Fibroblast of the aortic adventitia (primary cell): Measurements from ENCODE around the gene HSD11B2. TPM values are rescaled to one million over a fixed set of nuclear protein-coding genes. Genes with fewer than 3 reads are reported as not detected.

ENCODE experiments used
- DNase-seq: peaks from one replicate; pipeline ENCODE4 v3.0.0-alpha.2; 2010; ENCODE audit warnings: low read depth
- H3K4me3 ChIP-seq: 2 replicates; pipeline ENCODE4 v1.5.1; 2011; ENCODE audit warnings: low read depth, mild to moderate bottlenecking, control low read depth, low read length, moderate library complexity
- total RNA-seq: library from RNA; depleted of rRNA; stranded (reverse); fragments of >200 nt; gene quantifications from 2 replicates; pipeline ENCODE4 v1.2.3, GENCODE V29; 2012; ENCODE audit warnings: low replicate concordance
- TF ChIP-seq, protein P1 (sequence below): IDR thresholded peaks from 2 replicates; pipeline ENCODE4 v1.5.1; 2011; ENCODE audit warnings: mild to moderate bottlenecking, low read length, control low read depth, inconsistent platforms; ENCODE audit not compliant: insufficient read depth

The HSD11B2 gene
- total RNA-seq, 1 donor, result not detected

DNA sequence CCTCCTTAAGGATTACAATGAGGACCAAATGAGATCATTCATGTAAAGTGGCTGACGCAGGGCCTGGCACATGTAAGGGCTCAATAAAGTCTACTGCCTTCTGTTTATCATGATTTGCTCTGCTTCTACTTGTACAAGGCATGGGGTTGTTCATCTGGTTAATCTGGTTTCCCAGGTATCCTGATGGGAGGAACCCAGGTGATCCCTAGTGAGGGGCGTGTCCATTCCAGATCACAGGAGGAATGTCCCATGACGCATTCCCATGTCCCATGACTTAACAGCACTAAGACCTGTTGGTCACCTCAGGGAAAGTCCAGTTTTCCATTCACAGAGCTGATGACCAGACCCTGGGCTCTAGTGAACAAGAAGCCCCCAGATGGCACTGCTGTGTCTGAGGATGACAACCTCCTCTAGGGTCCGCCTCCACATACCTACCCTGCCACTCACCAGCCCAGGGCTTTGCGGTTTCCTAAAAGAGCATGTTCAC, 26.1 kb upstream of the HSD11B2 start:
- TF ChIP-seq, protein P1, sequence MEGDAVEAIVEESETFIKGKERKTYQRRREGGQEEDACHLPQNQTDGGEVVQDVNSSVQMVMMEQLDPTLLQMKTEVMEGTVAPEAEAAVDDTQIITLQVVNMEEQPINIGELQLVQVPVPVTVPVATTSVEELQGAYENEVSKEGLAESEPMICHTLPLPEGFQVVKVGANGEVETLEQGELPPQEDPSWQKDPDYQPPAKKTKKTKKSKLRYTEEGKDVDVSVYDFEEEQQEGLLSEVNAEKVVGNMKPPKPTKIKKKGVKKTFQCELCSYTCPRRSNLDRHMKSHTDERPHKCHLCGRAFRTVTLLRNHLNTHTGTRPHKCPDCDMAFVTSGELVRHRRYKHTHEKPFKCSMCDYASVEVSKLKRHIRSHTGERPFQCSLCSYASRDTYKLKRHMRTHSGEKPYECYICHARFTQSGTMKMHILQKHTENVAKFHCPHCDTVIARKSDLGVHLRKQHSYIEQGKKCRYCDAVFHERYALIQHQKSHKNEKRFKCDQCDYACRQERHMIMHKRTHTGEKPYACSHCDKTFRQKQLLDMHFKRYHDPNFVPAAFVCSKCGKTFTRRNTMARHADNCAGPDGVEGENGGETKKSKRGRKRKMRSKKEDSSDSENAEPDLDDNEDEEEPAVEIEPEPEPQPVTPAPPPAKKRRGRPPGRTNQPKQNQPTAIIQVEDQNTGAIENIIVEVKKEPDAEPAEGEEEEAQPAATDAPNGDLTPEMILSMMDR, result no peak
- no peak for DNase-seq
- H3K4me3 ChIP-seq, result no peak overlapping the region

DNA sequence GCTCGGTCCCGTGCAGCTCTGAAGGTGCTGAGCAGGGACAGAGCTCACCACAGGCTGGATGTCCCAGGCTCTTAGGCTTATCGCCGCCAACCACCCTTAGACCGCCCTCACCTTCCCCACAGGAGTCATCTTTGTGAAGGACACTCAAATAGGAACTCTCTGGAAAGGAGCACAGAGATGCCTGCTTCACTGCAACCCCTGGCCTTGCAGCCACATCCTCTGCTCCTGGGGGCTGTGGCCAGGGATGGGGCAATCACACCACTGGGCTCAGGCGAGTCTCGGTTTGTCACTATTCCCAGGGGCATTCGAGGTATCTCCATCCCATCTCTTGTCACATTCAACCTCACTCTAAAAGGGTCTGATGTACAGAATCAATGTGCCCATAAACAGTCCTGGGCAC, 25.6 kb upstream of the HSD11B2 start:
- DNase-seq, result no peak
- TF ChIP-seq, protein P1, result no peak
- no peak overlapping the region for H3K4me3 ChIP-seq

DNA sequence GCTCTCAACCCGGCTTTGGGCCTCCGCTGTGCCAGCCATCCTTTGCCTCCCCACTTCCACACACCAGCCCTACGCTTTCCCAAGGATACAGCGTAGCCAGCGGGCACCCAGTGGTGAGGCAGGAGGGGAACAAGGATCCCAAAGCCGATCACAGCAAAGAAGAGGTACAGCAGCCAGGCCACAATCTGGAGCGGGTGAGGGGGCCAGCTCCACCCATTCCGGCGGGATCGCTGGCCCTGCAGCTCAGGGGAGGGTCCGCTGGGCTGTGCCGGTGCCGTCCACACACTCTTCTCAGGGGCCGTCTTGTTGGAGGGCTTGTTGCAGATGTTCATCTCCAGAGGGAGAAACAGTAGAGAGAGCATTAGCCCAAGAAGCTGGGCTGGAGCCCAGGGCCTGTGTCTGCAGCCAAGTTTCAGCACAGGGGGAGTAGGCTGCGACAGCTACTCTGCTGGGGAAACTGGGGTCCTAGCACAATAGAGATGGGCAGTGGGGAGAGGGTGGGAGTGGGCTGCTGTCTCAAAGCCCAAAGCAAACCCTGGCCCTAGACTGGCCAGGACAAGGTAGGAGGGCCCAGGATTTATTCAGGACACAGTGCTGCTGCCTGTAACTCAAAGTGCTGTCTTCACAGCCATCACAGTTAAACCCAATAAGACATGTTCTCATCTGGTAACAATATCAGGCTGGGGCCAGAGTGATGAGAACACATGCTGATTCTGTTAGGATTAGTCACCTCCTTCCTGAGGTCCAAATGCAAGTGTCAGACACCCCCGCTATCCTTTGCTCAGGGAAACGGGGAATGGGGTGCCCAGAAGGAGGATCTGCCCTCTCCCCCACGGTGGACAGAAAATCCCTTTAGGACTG, 24.6 kb upstream of the HSD11B2 start:
- H3K4me3 ChIP-seq, result no peak overlapping the region
- DNase-seq, result peak; percentile 82
- TF ChIP-seq, protein P1, result no peak

DNA sequence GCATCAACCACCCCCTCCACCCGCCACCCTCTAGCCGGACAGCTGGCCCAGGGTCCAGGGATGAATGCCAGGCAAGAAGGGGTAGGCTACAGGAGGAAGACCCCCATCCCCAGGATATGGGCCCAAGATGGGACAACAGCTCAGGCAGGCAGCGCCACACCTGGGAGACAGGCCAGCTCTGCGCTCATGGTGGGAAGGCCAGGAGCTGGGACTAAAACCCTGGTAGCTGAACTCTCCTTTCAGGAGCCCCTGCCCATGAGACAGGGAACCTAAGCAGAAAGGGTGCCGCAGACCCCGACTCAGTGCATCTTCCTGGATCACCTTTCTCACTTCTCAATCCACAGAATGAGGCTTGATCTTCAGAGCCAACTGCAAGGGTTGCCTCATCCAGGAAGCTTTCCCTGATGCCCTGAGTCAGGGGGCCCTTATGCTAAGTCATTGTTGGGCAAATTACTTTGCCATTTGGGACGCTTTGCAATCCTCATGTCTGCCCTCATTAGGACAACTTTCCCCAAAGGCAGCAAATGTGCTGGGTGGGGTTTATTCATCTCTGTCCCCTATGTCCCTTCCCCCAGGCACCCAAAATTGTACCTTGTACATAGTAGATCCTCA, 23.6 kb upstream of the HSD11B2 start:
- peak; percentile 20 for DNase-seq
- TF ChIP-seq, protein P1, result no peak
- no peak overlapping the region for H3K4me3 ChIP-seq

DNA sequence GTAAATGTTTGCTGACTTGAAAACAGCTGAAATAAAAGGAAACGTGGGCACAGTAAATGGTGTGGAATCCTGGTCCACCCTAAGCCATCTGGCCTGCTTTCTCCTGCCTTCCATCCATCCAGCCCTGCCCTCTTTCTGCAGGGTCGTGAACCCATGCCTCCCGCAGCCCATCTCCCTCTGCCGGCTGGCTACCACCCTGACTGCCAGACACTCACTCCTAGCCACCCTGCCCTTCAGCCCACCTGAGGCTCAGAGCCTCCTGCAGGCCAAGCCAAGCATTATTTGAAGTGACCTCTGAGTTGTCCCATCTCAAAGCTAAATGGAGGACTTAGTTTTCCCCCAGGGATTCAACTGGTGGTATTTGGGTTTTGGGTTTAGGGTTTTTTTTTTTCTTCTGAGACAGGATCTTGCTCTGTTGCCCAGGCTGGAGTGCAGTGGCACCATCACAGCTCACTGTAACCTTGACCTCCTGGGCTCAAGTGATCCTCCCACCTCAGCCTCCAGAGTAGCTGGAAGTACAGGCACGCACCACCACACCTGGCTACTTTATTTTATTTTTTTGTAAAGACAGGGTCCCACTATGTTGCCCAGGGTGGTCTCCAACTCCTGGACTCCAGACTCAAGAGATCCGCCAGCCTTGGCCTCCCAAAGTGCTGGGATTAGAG, 23.0 kb upstream of the HSD11B2 start:
- H3K4me3 ChIP-seq, result no peak overlapping the region
- no peak for DNase-seq
- TF ChIP-seq, protein P1, result no peak

DNA sequence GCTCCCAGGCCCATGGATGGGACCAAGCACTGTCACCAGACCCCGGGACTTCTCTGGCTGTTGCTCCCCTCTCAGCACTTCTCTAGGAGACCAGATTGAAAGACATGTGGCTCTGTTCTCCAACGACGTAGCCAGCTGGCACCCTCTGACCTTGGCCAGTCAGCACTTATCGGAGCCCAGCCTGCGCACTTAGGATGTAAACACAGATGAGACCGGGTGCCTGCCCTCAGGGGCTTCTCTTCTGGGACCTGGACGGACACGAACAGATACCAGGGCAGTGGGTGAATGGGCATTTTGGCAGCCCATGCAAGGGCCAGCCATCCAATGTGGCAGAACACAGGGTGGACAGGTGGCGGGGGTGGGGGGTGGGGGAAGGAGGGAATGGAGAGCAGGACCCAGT, 21.3 kb upstream of the HSD11B2 start:
- no peak overlapping the region for H3K4me3 ChIP-seq
- no peak for DNase-seq
- TF ChIP-seq, protein P1, result no peak
